GM23248 (cell line): Measurements from ENCODE around the gene R3HDML. TPM values are rescaled to one million over a fixed set of nuclear protein-coding genes. Genes with fewer than 3 reads are reported as not detected.

Experiments
- DNase-seq: peaks from one replicate; pipeline ENCODE4 v3.0.0-alpha.2; 2015
- H2AFZ ChIP-seq: fragments of 200-600 bp; sonication (generic); 2 replicates; pipeline ENCODE4 v1.6.1; 2016; ENCODE audit warnings: antibody characterized with exemption
- H3F3A ChIP-seq: fragments of 200-600 bp; sonication (generic); 2 replicates; pipeline ENCODE4 v1.6.1; 2016; ENCODE audit warnings: mild to moderate bottlenecking, antibody characterized with exemption, mixed run types; ENCODE audit not compliant: insufficient read depth
- H3K27ac ChIP-seq: fragments of 200-600 bp; sonication (generic); 2 replicates; pipeline ENCODE4 v1.5.1; 2016; ENCODE audit warnings: mild to moderate bottlenecking
- H3K27me3 ChIP-seq: fragments of 200-600 bp; sonication (generic); replicated peaks from 2 replicates; pipeline ENCODE4 v1.6.1; 2016; ENCODE audit warnings: mild to moderate bottlenecking; ENCODE audit not compliant: insufficient read depth
- H3K36me3 ChIP-seq: fragments of 200-600 bp; sonication (generic); 2 replicates; pipeline ENCODE4 v1.6.1; 2016; ENCODE audit warnings: low read depth, mild to moderate bottlenecking
- H3K4me1 ChIP-seq: fragments of 200-600 bp; sonication (generic); 2 replicates; pipeline ENCODE4 v1.6.1; 2016; ENCODE audit warnings: mild to moderate bottlenecking; ENCODE audit not compliant: insufficient read depth
- H3K4me2 ChIP-seq: fragments of 200-600 bp; sonication (generic); one replicate; pipeline ENCODE4 v1.6.1; 2016; ENCODE audit warnings: mild to moderate bottlenecking; ENCODE audit not compliant: unreplicated experiment
- H3K4me3 ChIP-seq: fragments of 200-600 bp; sonication (generic); 2 replicates; pipeline ENCODE4 v1.5.1; 2016; ENCODE audit warnings: mild to moderate bottlenecking
- H3K79me2 ChIP-seq: fragments of 200-600 bp; sonication (generic); 2 replicates; pipeline ENCODE4 v1.6.1; 2016; ENCODE audit warnings: mild to moderate bottlenecking; ENCODE audit not compliant: insufficient read depth
- H3K9ac ChIP-seq: fragments of 200-600 bp; sonication (generic); 2 replicates; pipeline ENCODE4 v1.6.1; 2016; ENCODE audit warnings: mild to moderate bottlenecking
- H3K9me2 ChIP-seq: fragments of 200-600 bp; sonication (generic); 2 replicates; pipeline ENCODE4 v1.6.1; 2016; ENCODE audit warnings: mixed run types, mild to moderate bottlenecking, moderate library complexity; ENCODE audit not compliant: insufficient read depth
- H3K9me3 ChIP-seq: fragments of 200-600 bp; sonication (generic); one replicate; pipeline ENCODE4 v1.6.1; 2017; ENCODE audit warnings: low read depth
- H4K20me1 ChIP-seq: fragments of 200-600 bp; sonication (generic); 2 replicates; pipeline ENCODE4 v1.6.0; 2016; ENCODE audit not compliant: insufficient read depth
- EZH2 ChIP-seq: fragments of 200-600 bp; sonication (generic); IDR thresholded peaks from 2 replicates; pipeline ENCODE4 v1.6.1; 2018; ENCODE audit warnings: antibody characterized with exemption, mild to moderate bottlenecking; ENCODE audit not compliant: insufficient read depth, poor library complexity, severe bottlenecking
- EZH2phosphoT487 ChIP-seq: fragments of 200-600 bp; sonication (generic); IDR thresholded peaks from 2 replicates; pipeline ENCODE4 v1.6.1; 2018; ENCODE audit warnings: antibody characterized with exemption, moderate library complexity, mild to moderate bottlenecking, low read depth; ENCODE audit not compliant: insufficient read depth
- WGBS, 2 experiments: methylation state at CpG; one replicate each; pipeline ENCODE4 v1.1.6; 2015 to 2017; ENCODE audit warnings: low lambda C conversion rate in 2 of 2, low coverage in 1 of 2; ENCODE audit errors: missing lambda C conversion rate in 2 of 2; 5-methylcytosine and 5-hydroxymethylcytosine counted together
- in situ Hi-C: fragments of 300-500 bp; cut with MboI; formaldehyde crosslinking; loops from 2 replicates; pipeline ENCODE4 v1.15.0; 2020
- polyA plus RNA-seq: library from polyadenylated mRNA; unstranded; fragments of >200 nt; fragmentation: Nextera tagmentation; extraction: Ambion mirVana; gene quantifications from 2 replicates; pipeline ENCODE4 v1.2.1, GENCODE V29; 2016
- total RNA-seq: library from RNA; depleted of rRNA; stranded (reverse); fragments of >200 nt; shearing (Covaris generic); gene quantifications from 2 replicates; pipeline ENCODE4 v1.2.3, GENCODE V29; 2014

The R3HDML gene
- total and polyA plus RNA-seq, 2 experiments from 2014 or later: not detected

DNA sequence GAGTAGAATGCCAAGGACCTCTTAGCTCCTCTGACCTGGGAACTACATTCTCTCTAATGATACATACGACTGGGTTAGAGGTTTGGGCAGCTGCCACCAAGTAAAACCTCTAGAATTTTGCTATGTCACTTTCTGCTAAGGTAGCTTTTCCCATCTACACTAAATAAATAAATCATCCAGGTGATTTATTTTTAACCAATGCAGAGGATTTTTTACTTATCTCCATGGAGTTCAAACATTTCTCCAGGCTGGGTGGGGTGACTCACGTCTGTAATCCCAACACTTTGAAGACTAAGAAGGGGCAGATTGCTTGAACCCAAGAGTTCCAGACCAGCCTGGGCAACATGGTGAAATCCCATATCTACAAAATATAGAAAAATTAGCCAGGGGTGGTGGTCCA is 45.8 kb downstream of the R3HDML start:
- 20 to 21% methylated on average over 2 of the region's 2 CpGs for WGBS, 2 experiments
- Histone ChIP-seq H3K27ac (no peak overlapping the region), H3F3A (no peaks in the 10 kb centered on the region), H3K79me2 (no peaks in the 10 kb centered on the region), H3K4me2 (no peak overlapping the region), H3K4me1 (no peaks in the 10 kb centered on the region), H3K27me3 (peaks cover 24% of the 10 kb centered on the region), H3K9me2 (no peaks in the 10 kb centered on the region), H2AFZ (no peak overlapping the region), H3K9me3 (no peaks in the 10 kb centered on the region), H3K9ac (no peak overlapping the region), H4K20me1 (no peaks in the 10 kb centered on the region), H3K4me3 (no peak overlapping the region), H3K36me3 (no peaks in the 10 kb centered on the region)
- in situ Hi-C loops: loop anchor here (10.0 kb wide), 1 partner anchor 242 kb away; no protein-coding TSS in a partner anchor
- no peak for DNase-seq
- TF ChIP-seq EZH2: no peak
- no peak for TF ChIP-seq EZH2phosphoT487

DNA sequence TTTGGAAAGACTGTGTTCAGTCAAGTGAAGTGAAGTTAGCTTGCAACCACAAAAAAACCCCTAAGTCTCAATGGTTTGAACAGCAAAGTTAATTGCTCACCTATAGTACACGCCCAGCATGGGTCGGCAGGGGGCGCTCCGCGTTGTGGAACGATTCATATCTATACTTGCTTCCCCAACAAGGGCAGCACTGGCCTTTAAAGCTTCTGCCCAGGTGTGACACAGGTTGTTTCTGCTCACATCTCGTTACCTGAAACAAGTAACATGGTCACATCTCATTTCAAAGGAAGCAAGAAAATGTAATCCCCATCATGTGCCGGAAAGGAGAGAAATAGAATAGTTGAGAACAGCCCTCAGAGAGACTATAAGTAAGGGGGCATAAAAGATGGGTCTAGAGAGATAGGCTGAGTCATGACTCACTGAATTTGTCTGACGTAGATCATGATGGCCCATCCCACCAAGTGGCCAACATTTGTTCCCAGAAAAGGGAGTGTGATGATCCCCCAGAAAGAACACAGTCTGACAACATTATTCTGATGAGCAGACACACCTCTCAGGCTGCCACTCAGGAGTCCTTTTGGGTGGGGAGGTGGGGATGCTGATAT is 47.7 kb downstream of the R3HDML start:
- WGBS, 2 experiments: 12 to 13% methylated on average over 9 of the region's 9 CpGs
- Histone ChIP-seq H4K20me1 (no peaks in the 10 kb centered on the region), H3K9ac (no peak overlapping the region), H3K9me2 (no peaks in the 10 kb centered on the region), H3K36me3 (no peaks in the 10 kb centered on the region), H3K9me3 (no peaks in the 10 kb centered on the region), H3K79me2 (no peaks in the 10 kb centered on the region), H3K27me3 (peaks cover 22% of the 10 kb centered on the region), H2AFZ (no peak overlapping the region), H3K27ac (no peak overlapping the region), H3K4me3 (no peak overlapping the region), H3K4me2 (no peak overlapping the region), H3F3A (no peaks in the 10 kb centered on the region), H3K4me1 (no peaks in the 10 kb centered on the region; the same call in 1 of the 2 replicates)
- TF ChIP-seq EZH2: no peak
- no peak for TF ChIP-seq EZH2phosphoT487
- DNase-seq: peak; percentile 71
- in situ Hi-C loops: loop anchor here (10.0 kb wide), 1 partner anchor 240 kb away; no protein-coding TSS in a partner anchor

DNA sequence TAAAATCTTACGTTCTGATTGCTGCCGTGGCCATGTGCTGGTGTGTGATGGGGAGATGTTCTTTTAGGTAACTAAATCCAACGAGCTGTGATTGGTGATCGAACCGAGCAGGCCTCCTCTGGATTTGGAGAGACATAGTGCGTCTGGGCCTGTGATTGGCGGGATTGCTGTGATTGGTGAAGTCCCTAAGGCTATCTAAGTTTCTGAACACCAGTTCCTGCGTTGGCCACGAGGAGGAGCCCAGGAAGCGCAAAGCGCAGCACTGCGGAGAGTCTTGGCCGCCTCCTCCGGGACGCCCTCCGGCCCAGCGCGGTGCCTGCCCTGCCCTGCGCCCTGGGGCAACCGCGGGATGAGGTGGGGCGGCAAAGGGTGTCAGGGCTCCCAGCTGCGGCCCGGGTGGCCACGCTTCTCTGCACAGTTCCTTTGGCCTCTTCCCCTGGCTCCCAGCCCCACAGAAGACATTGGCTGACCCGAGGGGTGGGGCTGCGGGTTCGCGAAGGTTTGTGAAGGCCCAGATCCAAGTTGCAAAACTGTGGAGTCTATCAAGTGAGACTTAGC is 51.7 kb downstream of the R3HDML start:
- TF ChIP-seq EZH2phosphoT487: no peak
- no peak for TF ChIP-seq EZH2
- H3K9me2 ChIP-seq: no peaks in the 10 kb centered on the region
- no peak overlapping the region for H3K9ac ChIP-seq
- WGBS, 2 experiments: 6% methylated on average over 29 of the region's 29 CpGs
- 0 out of 2 replicates have a peak, but pooled peaks cover 14% of the 10 kb centered on the region for H3K27me3 ChIP-seq
- no peaks in the 10 kb centered on the region for H3K36me3 ChIP-seq
- in situ Hi-C loops: loop anchor here (10.0 kb wide), 1 partner anchor 236 kb away; no protein-coding TSS in a partner anchor
- no peaks in the 10 kb centered on the region for H3K79me2 ChIP-seq
- H3F3A ChIP-seq: no peaks in the 10 kb centered on the region
- DNase-seq: peak; percentile 78
- H3K4me2 ChIP-seq: no peak overlapping the region
- no peak overlapping the region for H3K27ac ChIP-seq
- H3K4me3 ChIP-seq: no peak overlapping the region
- H3K9me3 ChIP-seq: no peaks in the 10 kb centered on the region
- no peaks in the 10 kb centered on the region for H4K20me1 ChIP-seq
- H2AFZ ChIP-seq: peak overlapping the region; percentile 47; the same call in 1 of the 2 replicates
- H3K4me1 ChIP-seq: no peaks in the 10 kb centered on the region; the same call in 1 of the 2 replicates

DNA sequence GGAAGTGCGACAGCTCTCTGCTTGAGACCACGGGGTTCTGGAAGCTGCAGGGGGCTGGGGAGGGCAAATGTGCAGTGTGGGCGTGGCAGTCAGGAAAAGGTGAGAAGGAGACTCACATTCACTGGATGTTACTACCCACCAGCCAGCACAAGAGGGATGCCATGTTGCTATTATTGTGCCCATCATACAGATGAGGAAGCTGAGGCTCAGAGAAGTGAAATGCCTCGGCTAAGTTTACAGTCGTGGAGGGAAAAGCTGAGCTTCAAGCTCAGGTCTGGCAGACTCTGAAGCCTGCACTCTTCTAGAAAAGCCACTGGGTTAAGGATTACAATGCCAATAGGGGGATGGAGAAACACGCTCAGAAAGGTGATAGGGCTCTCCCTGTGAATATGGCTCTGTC is 53.0 kb downstream of the R3HDML start:
- Histone ChIP-seq H2AFZ (no peak overlapping the region), H4K20me1 (no peaks in the 10 kb centered on the region), H3F3A (no peaks in the 10 kb centered on the region), H3K4me1 (no peaks in the 10 kb centered on the region; the same call in 1 of the 2 replicates), H3K27me3 (peaks cover 18% of the 10 kb centered on the region), H3K27ac (no peak overlapping the region), H3K36me3 (no peaks in the 10 kb centered on the region), H3K9ac (no peak overlapping the region), H3K4me3 (no peak overlapping the region), H3K9me3 (no peaks in the 10 kb centered on the region), H3K79me2 (no peaks in the 10 kb centered on the region), H3K4me2 (no peak overlapping the region), H3K9me2 (no peaks in the 10 kb centered on the region)
- in situ Hi-C loops: loop anchor here (5.0 to 10.0 kb wide), 3 partner anchors 72 to 235 kb away; no protein-coding TSS in a partner anchor
- no peak for DNase-seq
- no peak for TF ChIP-seq EZH2
- TF ChIP-seq EZH2phosphoT487: no peak
- 59 to 70% methylated on average over 6 of the region's 6 CpGs for WGBS, 2 experiments
